DND-41 (cell line): ENCODE data around the gene ZFP36L2.

Experiments
- ATAC-seq: fragments of 200-7000 bp; cut with Tn5 transposase; 3 replicates; pipeline ENCODE4 v1.9.1; 2021; ENCODE audit warnings: low read depth; ENCODE audit not compliant: insufficient read depth
- DNase-seq: peaks from one replicate; pipeline ENCODE4 v3.0.0-alpha.2; 2020
- H2AFZ ChIP-seq: 2 replicates; pipeline ENCODE4 v1.6.0; 2012; ENCODE audit warnings: low read depth, low read length
- H3K27ac ChIP-seq: 2 replicates; pipeline ENCODE4 v1.5.1; 2012; ENCODE audit warnings: low read length, inconsistent platforms
- H3K27me3 ChIP-seq: fragments of 200-600 bp; sonication (generic); 2 replicates; pipeline ENCODE4 v1.6.0; 2012; ENCODE audit warnings: low read length, mild to moderate bottlenecking, inconsistent platforms; ENCODE audit not compliant: insufficient read depth, poor library complexity
- H3K36me3 ChIP-seq: 2 replicates; pipeline ENCODE4 v1.5.1; 2012; ENCODE audit warnings: low read length, inconsistent platforms; ENCODE audit not compliant: insufficient read depth
- H3K4me1 ChIP-seq: 2 replicates; pipeline ENCODE4 v1.5.1; 2012; ENCODE audit warnings: mild to moderate bottlenecking, low read length; ENCODE audit not compliant: insufficient read depth
- H3K4me2 ChIP-seq: 2 replicates; pipeline ENCODE4 v1.6.0; 2012; ENCODE audit warnings: mild to moderate bottlenecking, moderate library complexity, low read length, inconsistent platforms; ENCODE audit not compliant: insufficient read depth
- H3K4me3 ChIP-seq, 2 experiments: fragments of 200-600 bp in 1 of 2; shearing (Covaris generic) in 1 of 2; 2 replicates each; pipeline ENCODE4 v1.5.1; 2012 to 2016; ENCODE audit warnings: inconsistent platforms in 2 of 2, low read length in 2 of 2, mild to moderate bottlenecking in 2 of 2, low read depth in 1 of 2, moderate library complexity in 1 of 2
- H3K79me2 ChIP-seq: 2 replicates; pipeline ENCODE4 v1.6.0; 2012; ENCODE audit warnings: low read length, inconsistent platforms; ENCODE audit not compliant: insufficient read depth
- H3K9ac ChIP-seq: 2 replicates; pipeline ENCODE4 v1.6.0; 2012; ENCODE audit warnings: low read depth, mild to moderate bottlenecking, inconsistent platforms, low read length, moderate library complexity
- H3K9me3 ChIP-seq: 2 replicates; pipeline ENCODE4 v1.5.1; 2012; ENCODE audit warnings: low read length, moderate library complexity, mild to moderate bottlenecking, inconsistent platforms; ENCODE audit not compliant: insufficient read depth, severe bottlenecking
- H4K20me1 ChIP-seq: 2 replicates; pipeline ENCODE4 v1.6.0; 2012; ENCODE audit warnings: low read length; ENCODE audit not compliant: insufficient read depth
- EZH2 ChIP-seq: IDR thresholded peaks from 3 replicates; pipeline ENCODE4 v1.6.1; 2012; ENCODE audit warnings: borderline replicate concordance, low read depth, mild to moderate bottlenecking, moderate library complexity, low read length, inconsistent platforms; ENCODE audit not compliant: severe bottlenecking
- TF ChIP-seq, protein P1 (sequence below): IDR thresholded peaks from 2 replicates; pipeline ENCODE4 v1.5.1; 2012; ENCODE audit warnings: borderline replicate concordance, low read length, moderate library complexity, mild to moderate bottlenecking; ENCODE audit not compliant: poor library complexity, severe bottlenecking; ENCODE audit errors: extremely low read depth

Gene ZFP36L2

GRCh38 chr2:43241558-43241957 lies 15.2 kb upstream of the ZFP36L2 start:
- no peaks in the 10 kb centered on the region for H4K20me1 ChIP-seq
- H3K27me3 ChIP-seq: no peaks in the 10 kb centered on the region
- H3K4me2 ChIP-seq: no peak overlapping the region
- TF ChIP-seq EZH2: no peak
- TF ChIP-seq, protein P1, sequence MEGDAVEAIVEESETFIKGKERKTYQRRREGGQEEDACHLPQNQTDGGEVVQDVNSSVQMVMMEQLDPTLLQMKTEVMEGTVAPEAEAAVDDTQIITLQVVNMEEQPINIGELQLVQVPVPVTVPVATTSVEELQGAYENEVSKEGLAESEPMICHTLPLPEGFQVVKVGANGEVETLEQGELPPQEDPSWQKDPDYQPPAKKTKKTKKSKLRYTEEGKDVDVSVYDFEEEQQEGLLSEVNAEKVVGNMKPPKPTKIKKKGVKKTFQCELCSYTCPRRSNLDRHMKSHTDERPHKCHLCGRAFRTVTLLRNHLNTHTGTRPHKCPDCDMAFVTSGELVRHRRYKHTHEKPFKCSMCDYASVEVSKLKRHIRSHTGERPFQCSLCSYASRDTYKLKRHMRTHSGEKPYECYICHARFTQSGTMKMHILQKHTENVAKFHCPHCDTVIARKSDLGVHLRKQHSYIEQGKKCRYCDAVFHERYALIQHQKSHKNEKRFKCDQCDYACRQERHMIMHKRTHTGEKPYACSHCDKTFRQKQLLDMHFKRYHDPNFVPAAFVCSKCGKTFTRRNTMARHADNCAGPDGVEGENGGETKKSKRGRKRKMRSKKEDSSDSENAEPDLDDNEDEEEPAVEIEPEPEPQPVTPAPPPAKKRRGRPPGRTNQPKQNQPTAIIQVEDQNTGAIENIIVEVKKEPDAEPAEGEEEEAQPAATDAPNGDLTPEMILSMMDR: no peak
- no peaks in the 10 kb centered on the region for H3K79me2 ChIP-seq
- no peak overlapping the region for H2AFZ ChIP-seq
- no peak overlapping the region for H3K9ac ChIP-seq
- 0 out of 2 replicates have a peak, but pooled peaks cover 3% of the 10 kb centered on the region for H3K36me3 ChIP-seq
- DNase-seq (no peak), ATAC-seq (no peak)
- H3K4me3 ChIP-seq: no peak overlapping the region
- H3K4me1 ChIP-seq: no peaks in the 10 kb centered on the region
- no peak overlapping the region for H3K27ac ChIP-seq
- H3K9me3 ChIP-seq: no peaks in the 10 kb centered on the region

DNA sequence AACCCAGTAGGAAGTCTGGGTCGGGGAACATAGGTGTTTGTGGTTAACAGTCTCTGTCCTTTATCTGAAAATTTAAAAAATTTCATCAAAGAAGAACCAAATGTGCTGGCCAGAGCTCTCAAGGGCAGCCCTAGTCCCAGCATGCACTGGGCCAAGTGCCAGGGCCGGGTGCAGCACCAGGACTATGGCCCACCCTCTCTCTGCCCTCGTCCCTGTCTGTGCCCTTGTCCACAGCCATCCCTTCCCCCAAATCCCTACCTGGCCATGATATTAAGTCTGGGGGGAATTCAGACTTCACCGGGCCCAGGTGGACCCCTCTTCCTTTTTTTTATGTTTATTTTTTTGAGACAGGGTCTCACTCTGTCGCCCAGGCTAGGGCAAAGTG lies 14.4 kb upstream of the ZFP36L2 start:
- no peak overlapping the region for H3K9ac ChIP-seq
- no peak overlapping the region for H3K27ac ChIP-seq
- H3K4me1 ChIP-seq: no peaks in the 10 kb centered on the region
- H3K27me3 ChIP-seq: no peaks in the 10 kb centered on the region
- H3K4me3 ChIP-seq: no peak overlapping the region
- H4K20me1 ChIP-seq: no peaks in the 10 kb centered on the region
- ATAC-seq: no peak
- no peak overlapping the region for H3K4me2 ChIP-seq
- no peak for TF ChIP-seq EZH2
- TF ChIP-seq, protein P1: no peak
- H3K9me3 ChIP-seq: no peaks in the 10 kb centered on the region
- no peak for DNase-seq
- H2AFZ ChIP-seq: no peak overlapping the region
- H3K79me2 ChIP-seq: no peaks in the 10 kb centered on the region
- 0 out of 2 replicates have a peak, but pooled peaks cover 3% of the 10 kb centered on the region for H3K36me3 ChIP-seq

DNA sequence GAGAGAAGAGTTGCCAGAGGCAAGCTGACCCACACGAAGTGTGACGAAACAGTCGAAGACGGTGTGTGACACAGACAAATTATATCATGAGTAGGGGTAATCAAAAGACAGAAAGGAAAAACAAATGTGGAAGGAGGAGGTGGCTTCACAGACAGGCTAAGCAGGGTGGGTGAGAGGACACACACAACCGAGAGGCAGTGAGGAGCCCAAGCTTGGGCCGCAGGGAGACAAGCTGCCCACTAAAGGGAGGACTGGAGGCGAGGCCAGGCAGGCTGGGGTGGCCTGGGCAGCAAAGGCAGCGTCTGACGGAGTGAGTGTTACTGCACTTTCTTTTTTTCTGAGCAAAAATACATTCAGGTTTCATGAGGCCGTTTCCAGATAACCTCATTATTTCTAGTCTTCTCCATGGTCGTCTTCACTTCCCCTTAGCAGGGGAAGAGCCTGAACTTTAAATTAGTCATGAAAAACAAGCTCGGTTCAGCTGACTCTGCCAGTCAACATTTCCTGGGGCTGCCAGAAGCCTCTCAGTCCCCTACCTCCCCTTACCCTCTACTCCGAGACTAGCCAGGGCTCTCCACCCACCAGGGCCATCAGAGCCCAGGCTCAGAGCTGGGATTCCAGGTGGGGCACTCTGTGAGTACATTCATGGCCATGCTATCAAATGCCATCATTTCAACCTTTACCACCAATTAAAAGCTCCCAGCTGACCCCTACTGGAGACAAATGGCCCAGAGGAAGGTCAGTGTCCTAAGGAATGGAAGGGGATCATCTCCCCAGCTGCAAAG lies 13.8 kb upstream of the ZFP36L2 start:
- Histone ChIP-seq H2AFZ (no peak overlapping the region), H3K9ac (no peak overlapping the region; the same call in 1 of the 2 replicates), H3K4me1 (no peaks in the 10 kb centered on the region), H3K36me3 (0 out of 2 replicates have a peak, but pooled peaks cover 3% of the 10 kb centered on the region), H3K79me2 (no peaks in the 10 kb centered on the region), H3K4me3 (no peak overlapping the region), H4K20me1 (no peaks in the 10 kb centered on the region), H3K9me3 (no peaks in the 10 kb centered on the region), H3K4me2 (no peak overlapping the region), H3K27ac (no peak overlapping the region), H3K27me3 (no peaks in the 10 kb centered on the region)
- no peak for DNase-seq
- no peak for TF ChIP-seq EZH2
- TF ChIP-seq, protein P1: peak; percentile 16
- ATAC-seq: no peak
